GM18517 (cell line): ENCODE results near the gene MRGPRG.

Source experiments
- ATAC-seq: cut with Tn5 transposase; IDR thresholded peaks from one replicate; pipeline ENCODE4 v1.9.1; 2021; ENCODE audit warnings: mild to moderate bottlenecking, moderate library complexity; ENCODE audit not compliant: unreplicated experiment

MRGPRG gene

GRCh38 chr11:3195251-3196160 lies 23.1 kb downstream of the MRGPRG start:
- ATAC-seq, result no peak

- no peak for ATAC-seq
Measured at GRCh38 chr11:3194016-3194816, 24.4 kb downstream of the MRGPRG start.

DNA sequence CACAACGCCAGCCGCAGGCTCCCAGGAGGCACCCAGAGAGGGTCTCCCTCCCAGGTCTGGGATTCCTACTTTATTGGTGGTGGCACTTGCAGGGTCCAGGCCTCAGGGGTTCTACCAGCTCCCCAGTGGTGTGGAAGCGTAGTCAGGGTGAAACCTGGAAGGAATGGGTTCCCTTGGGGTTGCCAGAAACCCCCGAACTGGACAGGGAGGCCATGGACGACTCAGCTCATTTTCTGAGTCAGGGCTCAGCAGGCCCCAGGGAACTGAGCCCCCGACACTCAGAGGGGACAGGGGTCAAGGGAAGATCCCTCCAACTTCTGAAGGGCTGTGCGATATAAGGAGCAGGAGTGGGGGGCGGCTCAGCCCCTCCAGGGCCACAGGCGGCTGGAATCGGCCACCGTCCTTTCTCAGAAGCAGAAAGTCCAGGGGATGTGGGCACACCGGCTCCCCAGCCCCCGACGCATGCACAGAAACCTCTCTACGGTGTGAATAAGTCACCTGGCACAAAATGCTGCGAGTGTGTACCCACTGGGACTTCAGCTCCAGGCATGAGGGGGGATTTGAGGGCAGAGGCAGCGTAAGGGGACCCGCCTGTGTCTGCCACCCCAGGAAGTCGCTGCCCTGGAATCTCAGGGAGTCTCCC lies 25.1 kb downstream of the MRGPRG start:
- ATAC-seq, result no peak

- ATAC-seq, result no peak
Measured at GRCh38 chr11:3192511-3193372, 25.9 kb downstream of the MRGPRG start.

DNA sequence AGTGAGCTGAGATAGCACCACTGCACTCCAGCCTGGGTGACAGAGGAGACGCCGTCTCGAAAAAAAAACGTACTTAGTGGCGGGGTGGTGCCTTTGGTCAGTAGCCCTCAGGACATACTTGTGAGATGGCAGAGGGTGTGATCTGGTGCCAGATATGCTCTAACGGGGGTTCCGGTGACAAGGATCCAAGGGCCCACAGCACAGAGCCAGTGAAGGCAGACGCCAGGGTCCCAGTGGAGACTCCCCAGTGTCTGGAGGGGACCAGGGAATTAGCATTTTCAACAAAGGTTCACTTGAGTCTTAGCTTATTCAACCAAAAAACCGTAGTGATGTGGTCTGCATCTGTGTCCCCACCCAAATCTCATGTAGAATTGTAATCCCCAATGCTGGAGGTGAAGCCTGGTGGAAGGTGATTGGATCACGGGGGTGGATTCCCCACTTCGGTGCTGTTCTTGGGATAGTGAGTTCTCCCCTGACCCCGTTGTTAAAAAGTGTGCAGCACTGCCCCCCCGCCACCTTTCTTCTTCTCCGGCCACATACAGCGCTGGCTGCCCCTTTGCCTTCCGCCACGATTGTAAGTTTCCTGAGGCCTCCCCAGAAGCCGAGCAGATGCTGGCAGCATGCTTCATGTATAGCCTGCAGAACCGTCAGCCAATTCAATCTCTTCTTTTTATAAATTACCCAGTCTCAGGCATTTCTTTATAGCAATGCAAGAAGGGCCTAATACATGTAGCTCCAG lies 26.9 kb downstream of the MRGPRG start:
- no peak for ATAC-seq

GRCh38 chr11:3190600-3190999 lies 28.0 kb downstream of the MRGPRG start:
- no peak for ATAC-seq

DNA sequence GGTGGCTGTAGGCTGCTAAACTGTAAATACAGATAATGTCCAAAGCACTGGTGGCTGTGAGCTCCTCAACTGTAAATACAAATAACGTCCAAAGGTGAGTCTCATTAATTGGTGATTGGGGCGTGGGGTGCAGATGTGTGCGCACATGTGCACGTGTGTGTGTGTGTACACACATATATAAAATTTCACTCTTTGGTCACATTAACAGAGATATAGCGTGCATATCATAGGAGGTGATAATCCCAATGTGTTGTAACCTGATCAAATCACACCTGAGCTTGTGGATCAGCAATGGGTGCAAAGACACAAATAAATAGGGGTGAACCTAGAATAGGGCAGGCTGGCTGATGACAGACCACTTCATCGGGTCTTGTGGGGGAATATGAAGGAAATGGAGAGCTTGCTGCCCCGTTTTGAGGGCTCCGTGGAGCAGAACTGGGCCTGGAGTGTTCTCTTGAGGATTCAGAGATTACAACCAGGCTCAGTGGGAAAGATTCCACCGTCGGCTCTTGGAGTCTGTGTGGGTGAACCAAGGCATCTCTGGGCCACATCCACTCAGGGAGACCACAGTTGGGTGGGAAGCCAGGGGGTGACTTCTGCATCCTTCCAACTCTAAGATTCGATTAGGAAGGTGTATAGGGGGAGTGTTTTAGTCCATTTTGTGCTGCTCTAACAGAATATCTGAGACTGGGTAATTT lies 28.6 kb downstream of the MRGPRG start:
- no peak for ATAC-seq

DNA sequence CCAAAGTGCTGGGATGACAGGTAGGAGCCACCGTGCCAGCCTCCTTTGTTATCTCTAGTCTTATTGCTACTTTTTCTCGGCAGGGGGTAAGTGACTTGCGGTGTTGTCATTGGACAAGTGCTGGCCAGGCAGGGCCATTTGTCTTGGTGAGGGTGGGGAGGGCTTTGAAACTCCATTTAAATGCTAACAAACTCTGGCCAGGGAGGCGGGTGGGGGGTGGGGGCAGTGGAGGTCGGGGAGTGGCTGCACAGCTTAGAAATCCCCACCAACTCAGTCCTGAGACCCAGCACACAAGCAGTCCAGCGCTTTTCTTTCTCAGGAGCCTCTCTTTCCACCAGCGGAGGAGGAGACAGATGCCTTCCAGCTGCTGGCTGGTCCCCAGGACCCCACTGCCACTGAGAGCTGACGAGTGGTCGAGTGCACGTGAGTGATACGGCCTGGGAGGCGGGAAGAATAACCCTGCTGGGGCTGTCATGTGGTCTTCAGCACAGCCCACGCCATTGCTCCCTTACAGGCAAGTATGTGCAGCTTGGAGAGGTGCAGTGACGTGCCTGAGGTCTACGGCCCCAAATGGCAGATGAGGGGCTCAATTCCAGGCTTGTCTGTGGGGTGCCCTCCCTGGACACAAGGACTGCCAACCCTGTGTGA lies 29.3 kb downstream of the MRGPRG start:
- ATAC-seq, result no peak

- ATAC-seq, result no peak
Measured at GRCh38 chr11:3188496-3189195, 30.0 kb downstream of the MRGPRG start.

GRCh38 chr11:3186166-3186953 lies 32.3 kb downstream of the MRGPRG start:
- ATAC-seq, result no peak

DNA sequence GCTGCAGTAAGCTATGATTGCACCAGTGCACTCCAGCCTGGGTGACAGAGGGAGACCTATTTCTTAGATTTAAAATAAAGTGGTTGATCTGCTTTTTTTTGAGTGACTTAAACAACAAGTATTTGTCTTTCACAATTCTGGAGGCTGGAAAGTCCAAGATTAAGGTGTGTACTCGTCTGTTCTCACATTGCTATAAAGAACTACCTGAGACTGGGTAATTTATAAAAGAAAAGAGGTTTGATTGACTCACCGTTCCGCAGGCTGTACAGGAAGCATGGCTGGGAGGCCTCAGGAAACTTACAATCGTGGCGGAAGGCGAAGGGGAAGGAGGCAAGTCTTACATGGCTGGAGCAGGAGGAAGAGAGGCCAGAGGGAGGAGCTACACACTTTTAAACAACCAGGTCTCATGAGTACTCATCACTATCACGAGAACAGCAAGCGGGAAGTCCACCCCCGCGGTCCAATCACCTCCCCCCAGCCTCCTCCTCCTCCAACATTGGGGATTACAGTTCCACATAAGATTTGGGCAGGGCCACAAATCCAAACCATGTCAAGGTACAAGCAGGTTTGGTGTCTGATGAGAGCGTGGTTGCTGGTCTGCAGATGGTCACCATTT lies 33.8 kb downstream of the MRGPRG start:
- ATAC-seq, result no peak

DNA sequence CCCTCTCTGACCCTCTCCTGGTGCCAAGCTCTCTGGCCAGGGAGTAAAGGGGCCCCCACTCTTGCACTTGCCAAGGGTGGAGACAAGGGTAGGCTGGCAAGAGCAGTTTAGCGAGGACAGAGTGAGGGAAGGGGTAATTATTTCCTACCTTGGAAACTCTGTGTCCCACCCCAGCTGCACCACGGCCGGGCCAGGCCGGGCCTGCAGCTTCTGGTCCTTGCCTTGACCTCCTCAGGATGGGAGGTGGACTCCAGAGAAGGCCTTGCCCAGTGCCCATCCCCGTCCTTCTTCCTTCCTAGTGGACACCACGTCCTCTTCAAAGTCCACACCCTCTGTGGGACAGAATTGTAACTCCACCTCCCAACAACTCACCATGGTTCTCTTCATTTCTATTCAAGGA lies 35.1 kb downstream of the MRGPRG start:
- ATAC-seq, result no peak

DNA sequence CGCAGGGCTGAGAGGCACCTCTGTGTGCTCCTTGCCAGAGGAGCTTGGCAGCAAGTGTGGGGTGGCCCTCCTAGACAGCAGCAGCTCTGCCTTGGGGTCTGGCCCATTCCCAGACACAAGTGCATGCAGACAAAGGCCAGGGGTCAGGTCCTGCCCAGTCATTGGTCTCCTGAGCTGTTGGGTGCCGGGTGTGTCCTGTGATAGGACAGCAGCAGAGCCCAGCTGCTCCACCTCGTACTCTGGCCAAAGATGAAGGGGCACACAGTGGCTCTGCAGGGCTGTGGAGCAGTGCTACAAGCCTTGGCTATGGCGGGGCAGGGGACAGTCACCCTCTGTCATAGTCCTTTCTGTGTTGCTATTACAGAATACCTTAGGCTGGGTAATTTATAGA lies 36.2 kb downstream of the MRGPRG start:
- ATAC-seq, result no peak

GRCh38 chr11:3181725-3182461 lies 36.7 kb downstream of the MRGPRG start:
- ATAC-seq, result no peak

- no peak for ATAC-seq
Measured at GRCh38 chr11:3180869-3181268, 37.7 kb downstream of the MRGPRG start.

DNA sequence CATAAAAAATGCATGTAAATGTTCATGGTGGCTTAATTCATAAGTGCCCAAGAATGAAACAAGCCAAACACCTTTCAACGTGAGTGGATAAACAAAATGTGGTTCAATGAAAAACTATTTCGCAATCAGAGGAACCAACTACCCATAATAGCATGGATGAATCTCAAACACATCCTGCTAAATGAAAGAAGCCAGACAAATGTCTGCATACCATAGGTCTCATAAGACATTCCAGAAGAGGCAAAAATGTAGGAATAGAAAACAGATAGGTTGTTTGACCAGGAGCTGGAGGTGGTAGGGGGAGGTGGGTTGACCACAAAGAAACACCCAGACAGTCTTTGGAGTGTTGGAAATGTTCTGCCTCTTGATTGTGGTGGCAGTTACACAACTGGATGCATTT lies 40.3 kb downstream of the MRGPRG start:
- no peak for ATAC-seq
